GM12801 (cell line): Measurements from ENCODE around the gene SETD1A.

Experiments
- CTCF ChIP-seq: IDR thresholded peaks from one replicate; pipeline ENCODE4 v1.5.1; 2011; ENCODE audit warnings: control low read depth; ENCODE audit not compliant: insufficient read length; ENCODE audit errors: extremely low read depth

The SETD1A gene

DNA sequence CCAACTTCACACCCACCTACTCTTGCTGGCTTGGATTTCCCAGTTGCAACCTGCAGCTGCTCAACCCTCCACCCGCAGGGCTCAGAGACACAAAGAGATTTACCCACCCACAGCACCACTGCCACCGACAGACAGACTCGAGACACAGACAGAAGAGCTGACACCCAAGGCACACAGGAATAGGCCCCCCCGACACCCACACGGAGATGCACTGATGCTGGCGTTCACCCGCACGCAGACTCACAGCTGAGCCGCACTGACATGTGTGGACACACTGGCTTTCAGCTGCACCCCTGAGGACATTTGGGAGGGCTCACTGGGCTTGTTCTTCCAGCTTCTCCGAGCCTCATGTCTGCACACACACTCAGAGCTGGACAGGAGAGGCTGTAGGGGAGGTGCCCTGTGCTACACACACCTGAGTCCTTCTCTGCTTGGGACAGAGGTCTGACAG lies 44.7 kb downstream of the SETD1A start:
- TF ChIP-seq CTCF, result no peak

DNA sequence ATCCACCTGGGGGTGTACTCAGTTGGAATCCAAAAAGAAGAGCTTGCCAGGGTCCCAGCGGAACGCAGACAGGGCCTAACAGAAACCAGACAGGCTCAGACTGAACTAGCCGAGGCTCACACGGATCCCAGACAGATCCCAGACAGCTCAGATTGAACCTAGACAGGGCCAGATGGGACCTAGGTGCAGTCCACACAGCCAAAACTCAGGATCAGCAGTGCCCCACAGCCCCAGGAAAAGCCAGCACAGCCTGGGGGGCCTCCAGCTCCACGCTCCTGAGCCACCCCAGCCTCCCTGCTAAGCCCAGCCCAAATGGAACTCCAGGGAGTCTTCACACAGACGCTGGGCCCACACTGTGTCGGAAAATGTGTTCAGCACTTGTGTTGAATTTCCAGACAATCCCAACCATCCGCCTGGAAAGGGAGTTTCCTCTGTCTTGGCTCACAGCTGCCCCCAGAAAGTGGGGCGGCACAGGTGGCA lies 45.3 kb downstream of the SETD1A start:
- no peak for TF ChIP-seq CTCF

DNA sequence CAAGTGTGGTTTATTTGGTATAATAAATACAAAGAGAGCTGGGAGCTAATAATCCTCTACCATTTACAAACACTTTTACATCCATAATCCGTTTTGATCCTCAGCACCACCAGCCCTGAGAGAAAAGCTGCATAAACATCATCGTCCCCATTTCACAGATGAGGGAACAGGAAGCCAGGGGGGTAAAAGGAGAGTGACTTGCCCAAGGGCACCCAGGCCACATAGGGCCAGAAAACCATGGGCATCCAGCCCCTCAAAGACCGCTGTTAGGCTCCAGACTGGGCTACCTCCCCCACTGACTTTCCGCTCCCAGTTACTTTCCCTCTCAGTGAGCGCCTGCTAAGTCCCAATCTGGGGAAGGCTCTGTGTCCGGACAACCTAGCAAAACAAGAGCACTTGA lies 46.2 kb downstream of the SETD1A start:
- TF ChIP-seq CTCF, result no peak

DNA sequence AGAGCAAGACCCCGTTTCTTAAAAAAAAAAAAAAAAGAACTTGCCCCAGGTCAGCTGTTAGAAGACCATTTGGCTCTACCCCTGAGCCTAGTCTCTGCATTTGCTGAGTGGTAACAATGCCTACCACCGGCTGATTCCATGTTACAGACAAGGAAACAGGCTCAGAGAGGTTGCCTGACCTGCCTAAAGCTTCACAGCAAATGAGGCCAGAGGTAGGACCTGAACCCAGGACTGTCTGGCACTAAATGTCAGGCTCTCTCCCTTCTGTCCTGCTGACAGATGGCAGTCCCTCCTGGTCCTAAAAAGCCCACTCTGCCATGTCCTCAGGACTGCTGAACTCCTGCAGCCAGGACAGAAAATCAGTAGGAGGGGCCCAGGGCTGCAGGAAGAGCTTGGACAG lies 47.1 kb downstream of the SETD1A start:
- TF ChIP-seq CTCF, result no peak

GRCh38 chr16:31005350-31006085 lies 48.0 kb downstream of the SETD1A start:
- TF ChIP-seq CTCF, result no peak

GRCh38 chr16:31006086-31006385 lies 48.5 kb downstream of the SETD1A start:
- TF ChIP-seq CTCF, result no peak

DNA sequence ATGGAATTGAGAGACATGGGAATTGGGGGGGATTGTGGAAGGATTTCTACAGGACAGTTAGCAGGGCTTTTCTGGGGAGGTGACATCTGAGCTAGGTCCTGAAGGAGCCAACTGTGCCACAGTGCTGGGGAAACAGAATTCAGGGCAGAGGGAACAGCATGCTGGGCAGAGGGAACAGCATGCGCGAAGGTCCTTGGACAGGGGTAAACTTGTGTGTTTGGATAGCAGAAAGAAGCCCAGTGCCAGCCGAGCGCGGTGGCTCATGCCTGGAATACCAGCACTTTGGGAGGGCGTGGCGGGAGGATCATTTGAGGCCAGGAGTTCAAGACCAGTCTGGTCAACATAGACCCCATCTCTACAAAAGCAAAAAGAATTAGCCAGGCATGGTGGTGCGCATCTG lies 49.0 kb downstream of the SETD1A start:
- no peak for TF ChIP-seq CTCF
